Measurements from ENCODE around the gene ABCA9. TPM values are rescaled to one million over a fixed set of nuclear protein-coding genes. Genes with fewer than 3 reads are reported as not detected.
"Not testable (repeated sequence)": the region's sequence is repeated elsewhere in the genome, so short reads cannot be mapped to it uniquely, and the experiment has no call there.

Gene ABCA9
- total and polyA plus RNA-seq, 4 donors, result 1.4 to 100 (median 25.0) TPM

DNA sequence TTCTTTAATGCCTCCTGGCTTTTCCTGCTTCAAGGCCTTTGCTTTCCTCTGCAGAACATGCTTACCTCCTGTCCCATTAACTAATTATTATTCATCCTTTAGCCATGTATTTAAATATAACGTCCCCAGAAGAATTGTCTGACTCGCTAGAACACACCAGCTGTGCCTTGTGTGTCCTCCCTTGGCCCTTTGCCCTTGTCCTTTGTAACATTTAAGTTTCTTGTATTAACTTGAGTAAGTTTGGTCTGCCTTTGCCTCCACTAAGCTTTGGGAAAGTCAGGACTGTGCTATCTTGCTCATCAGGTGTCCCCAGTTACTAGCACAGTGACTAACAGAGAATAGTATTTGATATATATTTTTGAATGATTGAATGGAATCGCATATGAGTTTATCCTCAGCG is 29.6 kb upstream of the ABCA9 start:
- 72 to 86% methylated on average over 4 of the region's 4 CpGs for WGBS, 2 donors
- intact Hi-C loops (cut with DNase I), result no loop called here
- no peak for DNase-seq

DNA sequence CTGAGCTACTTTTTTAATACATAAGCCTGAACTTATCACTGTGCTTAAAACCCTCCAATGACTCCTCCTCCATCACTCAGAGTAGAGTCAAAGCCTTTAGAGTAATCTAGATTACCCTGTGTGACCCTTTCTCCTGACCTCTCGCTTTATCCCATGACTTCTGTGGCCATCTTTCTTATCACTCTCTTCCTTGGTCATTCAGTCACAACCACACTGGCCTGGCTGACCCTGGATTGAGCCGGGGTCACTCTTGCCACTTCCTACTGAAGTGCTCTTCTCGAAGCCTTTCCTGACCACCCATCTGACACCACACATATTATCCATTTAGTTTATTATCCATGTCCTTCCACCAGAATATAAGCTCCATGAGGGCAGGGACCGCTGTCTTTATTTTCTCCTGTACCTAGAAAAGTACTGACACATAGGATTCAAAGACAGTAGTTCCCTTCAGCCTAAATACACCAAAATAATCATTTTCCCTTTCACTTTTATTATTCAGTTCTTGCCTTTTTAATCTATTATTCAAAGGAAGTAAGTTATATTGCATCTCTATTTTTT is 28.0 kb upstream of the ABCA9 start:
- Histone ChIP-seq H3K9me3 (ENCODE audit: control insufficient read depth, low read length) (no peaks in the 10 kb centered on the region), H3K27me3 (ENCODE audit: control insufficient read depth in 1 of 2, insufficient read depth in 2 of 2, low read length in 1 of 2) (no peaks in the 10 kb centered on the region), H3K4me3 (ENCODE audit: low read length in 2 of 2) (no peak overlapping the region), H3K4me1 (ENCODE audit: control insufficient read depth in 1 of 2, insufficient read depth in 2 of 2, low read length in 2 of 2) (no peaks in the 10 kb centered on the region), H3K27ac (ENCODE audit: low read depth in 1 of 2, low read length in 2 of 2) (no peak overlapping the region), H3K36me3 (ENCODE audit: control insufficient read depth in 1 of 2, insufficient read depth in 2 of 2, low read length in 1 of 2) (no peaks in the 10 kb centered on the region)
- no peak for DNase-seq
- no peak for ATAC-seq (ENCODE audit: low FRiP score)
- 80% methylated on average over 4 of the region's 4 CpGs for WGBS, 2 donors
- intact Hi-C loops (cut with DNase I), result no loop called here

More for the DNA sequence above, 29.6 kb upstream of the ABCA9 start:
- ATAC-seq (ENCODE audit: low FRiP score), result no peak
- Histone ChIP-seq H3K27ac (ENCODE audit: low read depth in 1 of 2, low read length in 2 of 2) (no peak overlapping the region), H3K27me3 (ENCODE audit: control insufficient read depth in 1 of 2, insufficient read depth in 2 of 2, low read length in 1 of 2) (no peaks in the 10 kb centered on the region), H3K4me3 (ENCODE audit: low read length in 2 of 2) (no peak overlapping the region), H3K9me3 (ENCODE audit: control insufficient read depth, low read length) (no peaks in the 10 kb centered on the region), H3K4me1 (ENCODE audit: control insufficient read depth in 1 of 2, insufficient read depth in 2 of 2, low read length in 2 of 2) (no peaks in the 10 kb centered on the region), H3K36me3 (ENCODE audit: control insufficient read depth in 1 of 2, insufficient read depth in 2 of 2, low read length in 1 of 2) (no peaks in the 10 kb centered on the region)

DNA sequence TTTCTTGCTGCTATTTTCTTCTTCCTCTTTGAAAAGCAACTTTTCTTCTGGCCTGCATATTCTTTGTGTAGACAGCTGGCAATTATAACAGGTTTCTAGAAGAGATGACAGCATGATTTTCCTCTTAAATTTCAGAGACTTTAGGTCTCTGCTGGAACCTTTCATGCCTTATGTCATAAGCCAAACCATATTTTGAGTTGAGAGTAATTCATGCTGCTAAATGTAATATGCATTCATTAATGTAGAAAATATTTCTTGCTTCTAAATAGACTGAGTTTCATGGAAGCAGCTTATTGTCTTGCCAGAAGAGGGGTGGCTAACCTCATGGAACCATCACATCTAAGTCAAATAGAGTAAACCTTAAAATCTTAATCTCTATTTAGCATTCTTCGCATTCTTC is 25.9 kb upstream of the ABCA9 start:
- 89 to 94% methylated on average over 1 of the region's 1 CpG for WGBS, 2 donors
- peaks cover 3% of the 10 kb centered on the region for H3K9me3 ChIP-seq (ENCODE audit: control insufficient read depth, low read length)
- H3K4me3 ChIP-seq (ENCODE audit: low read length in 2 of 2), result no peak overlapping the region
- no peaks in the 10 kb centered on the region for H3K36me3 ChIP-seq (ENCODE audit: control insufficient read depth in 1 of 2, insufficient read depth in 2 of 2, low read length in 1 of 2)
- ATAC-seq (ENCODE audit: low FRiP score), result no peak
- H3K4me1 ChIP-seq (ENCODE audit: control insufficient read depth in 1 of 2, insufficient read depth in 2 of 2, low read length in 2 of 2), result no peaks in the 10 kb centered on the region
- H3K27me3 ChIP-seq (ENCODE audit: control insufficient read depth in 1 of 2, insufficient read depth in 2 of 2, low read length in 1 of 2), result no peaks in the 10 kb centered on the region
- H3K27ac ChIP-seq (ENCODE audit: low read depth in 1 of 2, low read length in 2 of 2), result no peak overlapping the region
- no peak for DNase-seq
- intact Hi-C loops (cut with DNase I), result no loop called here

DNA sequence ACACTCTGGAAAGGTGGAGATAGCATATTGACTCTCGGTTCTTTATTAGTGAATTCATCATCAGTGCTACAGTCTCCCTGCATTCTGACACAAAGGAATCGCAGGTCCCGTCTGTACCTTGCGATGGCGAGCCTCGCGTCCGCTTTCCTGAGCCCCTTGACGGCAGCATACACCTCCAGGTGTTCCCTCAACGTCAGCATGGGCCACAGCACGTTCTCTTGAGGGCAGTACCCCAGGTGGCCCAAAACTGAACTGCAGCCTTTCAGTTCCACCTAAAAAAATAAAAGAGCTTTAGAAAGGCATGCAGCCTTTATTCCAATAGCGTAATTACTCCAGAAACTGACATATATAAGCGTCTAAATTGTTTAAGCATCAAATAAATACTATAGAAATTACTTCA is 24.2 kb upstream of the ABCA9 start:
- intact Hi-C loops (cut with DNase I), result no loop called here
- 43 to 46% methylated on average over 13 of the region's 13 CpGs for WGBS, 2 donors
- Histone ChIP-seq H3K4me1 (ENCODE audit: control insufficient read depth in 1 of 2, insufficient read depth in 2 of 2, low read length in 2 of 2) (no peaks in the 10 kb centered on the region), H3K27ac (ENCODE audit: low read depth in 1 of 2, low read length in 2 of 2) (no peak overlapping the region), H3K9me3 (ENCODE audit: control insufficient read depth, low read length) (peaks cover 3% of the 10 kb centered on the region), H3K27me3 (ENCODE audit: control insufficient read depth in 1 of 2, insufficient read depth in 2 of 2, low read length in 1 of 2) (no peaks in the 10 kb centered on the region), H3K36me3 (ENCODE audit: control insufficient read depth in 1 of 2, insufficient read depth in 2 of 2, low read length in 1 of 2) (no peaks in the 10 kb centered on the region), H3K4me3 (ENCODE audit: low read length in 2 of 2) (no peak overlapping the region)
- no peak for DNase-seq
- no peak for ATAC-seq (ENCODE audit: low FRiP score)

DNA sequence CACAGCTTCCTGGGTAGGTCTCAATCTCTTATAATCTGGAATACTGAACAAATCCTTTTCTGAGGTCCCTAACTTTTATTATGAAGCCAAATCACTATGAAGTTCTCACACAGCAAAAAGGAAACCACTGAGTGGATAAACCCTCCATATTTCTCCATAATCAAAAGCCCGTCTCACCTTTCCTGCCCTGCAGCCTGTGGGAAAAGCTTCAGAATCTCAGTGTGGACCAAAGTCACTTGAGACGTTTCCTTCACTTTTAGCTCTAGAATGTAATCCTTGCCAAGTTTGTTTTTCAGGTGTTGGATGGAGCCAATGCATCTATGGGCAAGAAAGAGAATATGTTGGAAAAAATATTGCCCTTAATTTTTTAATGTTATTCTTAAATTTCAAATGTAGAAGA is 22.0 kb upstream of the ABCA9 start:
- DNase-seq (no peak), ATAC-seq (ENCODE audit: low FRiP score) (no peak)
- WGBS, 2 donors, result 84 to 87% methylated on average over 2 of the region's 2 CpGs
- intact Hi-C loops (cut with DNase I), result no loop called here
- H3K4me3 ChIP-seq (ENCODE audit: low read length in 2 of 2), result no peak overlapping the region
- H3K4me1 ChIP-seq (ENCODE audit: control insufficient read depth in 1 of 2, insufficient read depth in 2 of 2, low read length in 2 of 2), result no peaks in the 10 kb centered on the region
- H3K36me3 ChIP-seq (ENCODE audit: control insufficient read depth in 1 of 2, insufficient read depth in 2 of 2, low read length in 1 of 2), result no peaks in the 10 kb centered on the region
- no peak overlapping the region for H3K27ac ChIP-seq (ENCODE audit: low read depth in 1 of 2, low read length in 2 of 2)
- H3K9me3 ChIP-seq (ENCODE audit: control insufficient read depth, low read length), result peaks cover 3% of the 10 kb centered on the region
- no peaks in the 10 kb centered on the region for H3K27me3 ChIP-seq (ENCODE audit: control insufficient read depth in 1 of 2, insufficient read depth in 2 of 2, low read length in 1 of 2)

DNA sequence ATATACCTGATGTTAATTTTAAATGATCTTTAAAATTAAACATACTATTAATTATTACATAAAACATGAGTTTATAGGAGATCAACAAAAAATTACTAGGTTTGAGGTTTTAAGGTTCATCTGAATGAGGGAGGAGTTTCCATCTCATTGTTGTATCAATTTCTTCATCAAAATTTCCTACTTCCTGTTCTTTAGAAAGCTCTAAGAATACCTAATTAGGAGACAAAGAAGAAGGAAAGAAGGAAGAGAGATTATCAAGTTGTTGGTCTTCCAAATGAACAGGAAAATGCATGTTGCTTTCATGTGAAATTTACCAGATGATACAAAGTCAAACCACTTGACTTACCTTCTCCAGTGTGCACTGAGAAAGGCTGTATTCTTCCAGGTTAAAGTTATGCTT is 18.1 kb upstream of the ABCA9 start:
- H3K4me3 ChIP-seq (ENCODE audit: low read length in 2 of 2), result no peak overlapping the region
- H3K36me3 ChIP-seq (ENCODE audit: control insufficient read depth in 1 of 2, insufficient read depth in 2 of 2, low read length in 1 of 2), result no peaks in the 10 kb centered on the region

DNA sequence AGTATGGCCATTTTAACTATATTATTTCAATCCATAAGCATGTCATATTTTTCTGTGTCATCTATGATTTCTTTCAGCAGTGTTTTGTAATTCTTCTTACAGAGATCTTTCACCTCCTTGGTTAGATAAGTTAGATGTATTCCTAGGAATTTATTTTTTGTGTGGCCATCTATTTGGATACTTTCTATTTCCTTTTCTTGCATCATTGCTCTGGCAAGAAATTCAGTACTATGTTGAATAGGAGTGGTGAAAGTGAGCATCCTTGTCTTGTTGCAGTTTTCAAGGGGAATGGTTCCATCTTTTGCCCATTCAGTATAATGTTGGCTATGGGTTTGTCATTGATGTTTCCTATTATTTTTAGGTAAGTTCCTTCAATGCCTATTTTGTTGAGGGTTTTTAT is 15.1 kb upstream of the ABCA9 start:
- Histone ChIP-seq H3K27ac (ENCODE audit: low read depth in 1 of 2, low read length in 2 of 2) (no peak overlapping the region), H3K27me3 (ENCODE audit: control insufficient read depth in 1 of 2, insufficient read depth in 2 of 2, low read length in 1 of 2) (no peaks in the 10 kb centered on the region), H3K4me3 (ENCODE audit: low read length in 2 of 2) (no peak overlapping the region), H3K9me3 (ENCODE audit: control insufficient read depth, low read length) (no peaks in the 10 kb centered on the region), H3K4me1 (ENCODE audit: control insufficient read depth in 1 of 2, insufficient read depth in 2 of 2, low read length in 2 of 2) (no peaks in the 10 kb centered on the region), H3K36me3 (ENCODE audit: control insufficient read depth in 1 of 2, insufficient read depth in 2 of 2, low read length in 1 of 2) (no peaks in the 10 kb centered on the region)
- no peak for DNase-seq
- intact Hi-C loops (cut with DNase I), result no loop called here
- ATAC-seq (ENCODE audit: low FRiP score), result no peak

More for the DNA sequence above, 18.1 kb upstream of the ABCA9 start:
- ATAC-seq (ENCODE audit: low FRiP score), result no peak
- H3K27ac ChIP-seq (ENCODE audit: low read depth in 1 of 2, low read length in 2 of 2), result no peak overlapping the region
- intact Hi-C loops (cut with DNase I), result no loop called here
- no peaks in the 10 kb centered on the region for H3K27me3 ChIP-seq (ENCODE audit: control insufficient read depth in 1 of 2, insufficient read depth in 2 of 2, low read length in 1 of 2)
- DNase-seq, result no peak
- peaks cover 3% of the 10 kb centered on the region for H3K9me3 ChIP-seq (ENCODE audit: control insufficient read depth, low read length)
- H3K4me1 ChIP-seq (ENCODE audit: control insufficient read depth in 1 of 2, insufficient read depth in 2 of 2, low read length in 2 of 2), result no peaks in the 10 kb centered on the region

DNA sequence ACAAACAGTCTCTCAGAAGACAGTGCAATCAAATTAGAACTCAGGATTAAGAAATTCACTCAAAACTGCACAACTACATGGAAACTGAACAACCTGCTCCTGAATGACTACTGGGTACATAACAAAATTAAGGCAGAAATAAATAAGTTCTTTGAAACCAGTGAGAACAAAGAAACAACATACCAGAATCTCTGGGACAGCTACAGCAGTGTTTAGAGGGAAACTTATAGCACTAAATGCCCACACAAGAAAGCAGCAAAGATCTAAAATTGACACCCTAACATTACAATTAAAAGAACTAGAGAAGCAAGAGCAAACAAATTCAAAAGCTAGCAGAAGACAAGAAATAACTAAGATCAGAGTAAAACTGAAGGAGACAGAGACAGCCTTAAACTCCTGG is 12.7 kb upstream of the ABCA9 start:
- H3K9me3 ChIP-seq (ENCODE audit: control insufficient read depth, low read length); H3K27ac ChIP-seq (ENCODE audit: low read depth in 1 of 2, low read length in 2 of 2); H3K4me1 ChIP-seq (ENCODE audit: control insufficient read depth in 1 of 2, insufficient read depth in 2 of 2, low read length in 2 of 2); DNase-seq; H3K27me3 ChIP-seq (ENCODE audit: control insufficient read depth in 1 of 2, insufficient read depth in 2 of 2, low read length in 1 of 2); intact Hi-C loops (cut with DNase I); ATAC-seq (ENCODE audit: low FRiP score); H3K4me3 ChIP-seq (ENCODE audit: low read length in 2 of 2); H3K36me3 ChIP-seq (ENCODE audit: control insufficient read depth in 1 of 2, insufficient read depth in 2 of 2, low read length in 1 of 2): not testable (repeated sequence)

DNA sequence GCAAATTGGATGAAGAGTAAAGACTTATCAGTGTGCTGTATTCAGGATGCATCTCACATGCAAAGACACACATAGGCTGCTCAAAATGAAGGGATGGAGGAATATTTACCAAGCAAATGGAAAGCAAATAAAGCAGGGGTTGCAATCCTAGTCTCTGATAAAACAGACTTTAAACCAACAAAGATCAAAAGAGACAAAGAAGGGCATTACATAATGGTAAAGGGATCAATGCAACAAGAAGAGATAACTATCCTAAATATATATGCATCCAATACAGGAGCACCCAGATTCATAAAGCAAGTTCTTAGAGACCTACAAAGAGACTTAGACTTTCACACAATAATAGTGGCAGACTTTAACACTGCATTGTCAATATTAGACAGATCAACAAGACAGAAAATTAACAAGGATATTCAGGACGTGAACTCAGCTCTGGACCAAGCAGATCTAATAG is 12.1 kb upstream of the ABCA9 start:
- H3K27me3 ChIP-seq (ENCODE audit: control insufficient read depth in 1 of 2, insufficient read depth in 2 of 2, low read length in 1 of 2); H3K4me3 ChIP-seq (ENCODE audit: low read length in 2 of 2); H3K9me3 ChIP-seq (ENCODE audit: control insufficient read depth, low read length); intact Hi-C loops (cut with DNase I); H3K27ac ChIP-seq (ENCODE audit: low read depth in 1 of 2, low read length in 2 of 2); H3K36me3 ChIP-seq (ENCODE audit: control insufficient read depth in 1 of 2, insufficient read depth in 2 of 2, low read length in 1 of 2); ATAC-seq (ENCODE audit: low FRiP score); DNase-seq; H3K4me1 ChIP-seq (ENCODE audit: control insufficient read depth in 1 of 2, insufficient read depth in 2 of 2, low read length in 2 of 2): not testable (repeated sequence)
- 84 to 85% methylated on average over 1 of the region's 1 CpG for WGBS, 2 donors
